ACC112 (cell line): Measurements from ENCODE around the gene SORCS2.

Experiments used
- H2AFZ ChIP-seq: fragments of 200-600 bp; sonication (generic); one replicate; pipeline ENCODE4 v1.6.0; 2017; ENCODE audit warnings: antibody characterized with exemption, low read length; ENCODE audit not compliant: unreplicated experiment
- H3K27ac ChIP-seq: fragments of 200-600 bp; sonication (generic); 2 replicates; pipeline ENCODE4 v1.5.1; 2014; ENCODE audit warnings: low read depth, mild to moderate bottlenecking, antibody characterized with exemption, low read length, moderate library complexity
- H3K27me3 ChIP-seq: fragments of 200-600 bp; sonication (generic); 2 replicates; pipeline ENCODE4 v1.6.1; 2014; ENCODE audit warnings: mild to moderate bottlenecking, antibody characterized with exemption, low read length, moderate library complexity, mixed read lengths; ENCODE audit not compliant: insufficient read depth
- H3K36me3 ChIP-seq: fragments of 200-600 bp; sonication (generic); 2 replicates; pipeline ENCODE4 v1.6.1; 2016; ENCODE audit warnings: mild to moderate bottlenecking, antibody characterized with exemption, low read length, moderate library complexity, mixed read lengths; ENCODE audit not compliant: insufficient read depth
- H3K4me1 ChIP-seq: fragments of 200-600 bp; sonication (generic); one replicate; pipeline ENCODE4 v1.6.1; 2016; ENCODE audit warnings: low read length, mixed read lengths; ENCODE audit not compliant: insufficient read depth, unreplicated experiment, control insufficient read depth
- H3K4me3 ChIP-seq: fragments of 200-600 bp; sonication (generic); 2 replicates; pipeline ENCODE4 v1.5.1; 2014; ENCODE audit warnings: mild to moderate bottlenecking, low read depth, low read length
- H3K79me2 ChIP-seq: fragments of 200-600 bp; sonication (generic); one replicate; pipeline ENCODE4 v1.6.0; 2016; ENCODE audit warnings: low read length; ENCODE audit not compliant: control insufficient read depth, unreplicated experiment, insufficient read depth

SORCS2 gene

DNA sequence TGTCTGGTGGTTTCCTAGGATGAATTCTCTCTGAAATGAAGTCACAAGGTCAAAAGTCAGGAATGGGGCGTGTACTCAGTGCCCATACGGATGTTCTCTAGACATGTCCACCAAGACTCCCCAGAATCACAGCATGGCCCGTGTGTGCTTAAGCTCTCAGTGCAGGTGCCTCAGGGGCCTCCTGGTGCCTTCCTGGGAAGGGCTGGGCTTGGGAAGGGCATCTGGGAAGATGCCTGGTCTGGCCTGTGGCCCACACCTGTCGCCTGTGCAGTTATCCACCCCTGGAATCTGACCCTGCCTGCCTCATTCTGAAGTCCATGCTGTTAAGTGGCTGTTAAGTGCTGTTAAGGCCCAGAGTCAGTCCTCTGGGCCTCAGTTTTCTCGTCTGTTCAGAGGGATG is 31.2 kb downstream of the SORCS2 start:
- no peak overlapping the region for H3K27ac ChIP-seq
- no peak overlapping the region for H2AFZ ChIP-seq
- no peaks in the 10 kb centered on the region for H3K36me3 ChIP-seq
- H3K4me1 ChIP-seq, result peaks cover 5% of the 10 kb centered on the region
- H3K4me3 ChIP-seq, result no peak overlapping the region
- H3K27me3 ChIP-seq, result no peaks in the 10 kb centered on the region
- H3K79me2 ChIP-seq, result no peaks in the 10 kb centered on the region

DNA sequence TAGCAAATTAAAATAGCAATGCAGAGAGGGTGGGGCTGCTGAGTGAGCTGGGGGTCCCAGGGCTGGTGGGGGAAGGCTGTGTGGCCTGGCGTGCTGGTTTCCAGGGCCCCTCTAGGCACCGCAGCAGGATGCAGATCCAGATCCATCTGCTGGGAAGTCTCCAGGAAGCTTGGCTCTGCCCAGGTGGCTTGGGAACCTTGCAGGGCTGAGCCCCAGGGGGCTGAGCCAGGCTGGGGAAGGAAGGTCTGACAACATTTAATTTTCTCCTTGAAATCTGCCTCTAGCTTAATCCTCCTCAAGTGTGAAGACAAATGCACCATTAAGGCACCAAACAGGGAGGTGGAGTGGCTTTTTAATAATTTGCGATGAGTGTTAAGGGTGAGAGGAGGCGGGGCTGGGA is 31.7 kb downstream of the SORCS2 start:
- peaks cover under 1% of the 10 kb centered on the region for H3K4me1 ChIP-seq

DNA sequence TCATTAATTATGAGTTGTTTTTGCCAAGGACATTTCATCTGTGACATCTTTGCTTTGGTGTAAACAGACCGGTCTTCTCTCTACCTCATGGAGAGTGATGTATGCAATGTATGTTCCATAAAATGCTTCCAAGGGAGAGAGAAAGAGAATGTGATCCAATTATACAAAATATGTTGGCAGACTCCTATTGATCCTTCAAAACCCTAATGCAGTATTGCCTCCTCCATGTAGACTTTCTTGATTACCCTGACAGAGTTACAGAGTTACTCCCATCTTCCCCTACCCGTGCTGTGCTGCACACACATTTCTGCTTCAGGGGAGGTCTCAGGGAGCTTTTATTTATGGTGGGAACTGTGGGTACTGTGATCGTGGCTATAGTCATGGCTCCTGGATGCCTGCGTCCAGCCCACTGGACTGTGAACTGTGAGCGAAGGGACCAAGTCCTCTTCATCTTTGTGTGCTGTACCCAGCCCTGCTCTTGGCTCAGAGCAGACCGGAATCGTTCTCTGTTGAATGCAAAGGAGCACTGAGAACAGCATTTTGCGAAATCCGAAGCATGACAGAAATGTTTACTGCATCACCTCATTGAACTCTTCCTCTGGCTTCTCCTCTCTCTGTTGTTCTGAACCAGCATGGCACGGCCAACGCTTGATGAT is 32.7 kb downstream of the SORCS2 start:
- Histone ChIP-seq H2AFZ (no peak overlapping the region), H3K79me2 (no peaks in the 10 kb centered on the region), H3K27me3 (no peaks in the 10 kb centered on the region), H3K27ac (no peak overlapping the region), H3K4me1 (no peaks in the 10 kb centered on the region), H3K4me3 (no peak overlapping the region), H3K36me3 (no peaks in the 10 kb centered on the region)

More for the DNA sequence above, 31.7 kb downstream of the SORCS2 start:
- H3K4me3 ChIP-seq, result no peak overlapping the region
- H3K36me3 ChIP-seq, result no peaks in the 10 kb centered on the region
- no peak overlapping the region for H2AFZ ChIP-seq
- no peak overlapping the region for H3K27ac ChIP-seq
- H3K79me2 ChIP-seq, result no peaks in the 10 kb centered on the region
- no peaks in the 10 kb centered on the region for H3K27me3 ChIP-seq

DNA sequence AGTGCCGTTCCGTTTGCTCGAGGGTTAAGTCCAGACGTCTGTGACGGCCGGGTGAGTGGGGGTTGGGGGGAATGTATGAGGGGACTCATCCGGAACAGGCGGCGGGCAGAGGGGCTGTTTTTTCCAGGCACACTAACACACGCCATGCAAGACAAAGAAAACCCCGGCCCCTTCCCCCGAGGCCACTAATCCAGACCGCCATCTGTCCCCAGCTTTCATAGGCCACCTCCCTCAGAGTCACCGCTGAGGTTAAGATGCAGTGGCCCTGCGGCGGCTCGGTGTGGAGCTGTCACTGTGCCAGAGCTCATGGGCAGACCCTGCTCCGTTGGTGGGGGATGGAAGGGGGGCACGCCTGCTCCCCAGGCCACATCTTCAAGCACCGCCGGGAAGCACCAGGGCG is 34.1 kb downstream of the SORCS2 start:
- H3K79me2 ChIP-seq, result no peaks in the 10 kb centered on the region
- no peak overlapping the region for H3K27ac ChIP-seq
- H3K36me3 ChIP-seq, result no peaks in the 10 kb centered on the region
- H2AFZ ChIP-seq, result no peak overlapping the region
- H3K4me1 ChIP-seq, result no peaks in the 10 kb centered on the region
- no peak overlapping the region for H3K4me3 ChIP-seq
- no peaks in the 10 kb centered on the region for H3K27me3 ChIP-seq

DNA sequence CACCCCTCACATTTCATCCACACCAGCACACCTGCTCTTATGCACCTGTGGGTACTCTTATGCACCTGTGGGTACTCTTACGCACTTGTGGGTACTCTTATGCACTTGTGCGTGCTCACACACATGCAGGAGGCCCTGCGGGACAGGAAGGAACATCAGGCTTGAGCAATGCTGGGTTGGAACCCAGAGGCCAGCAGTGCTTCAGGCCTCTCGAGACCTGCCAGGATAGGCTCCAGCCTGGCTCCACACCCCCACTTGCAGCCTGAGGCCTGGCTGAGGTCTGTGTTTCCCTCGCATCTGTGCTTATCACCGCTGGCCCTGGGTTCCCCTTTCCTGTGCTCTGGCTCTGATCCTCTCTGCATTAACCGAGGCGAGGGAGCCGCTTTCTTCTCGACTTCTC is 34.7 kb downstream of the SORCS2 start:
- no peak overlapping the region for H2AFZ ChIP-seq
- no peaks in the 10 kb centered on the region for H3K27me3 ChIP-seq
- H3K4me3 ChIP-seq, result no peak overlapping the region
- H3K36me3 ChIP-seq, result no peaks in the 10 kb centered on the region
- no peak overlapping the region for H3K27ac ChIP-seq
- H3K4me1 ChIP-seq, result no peaks in the 10 kb centered on the region
- no peaks in the 10 kb centered on the region for H3K79me2 ChIP-seq

DNA sequence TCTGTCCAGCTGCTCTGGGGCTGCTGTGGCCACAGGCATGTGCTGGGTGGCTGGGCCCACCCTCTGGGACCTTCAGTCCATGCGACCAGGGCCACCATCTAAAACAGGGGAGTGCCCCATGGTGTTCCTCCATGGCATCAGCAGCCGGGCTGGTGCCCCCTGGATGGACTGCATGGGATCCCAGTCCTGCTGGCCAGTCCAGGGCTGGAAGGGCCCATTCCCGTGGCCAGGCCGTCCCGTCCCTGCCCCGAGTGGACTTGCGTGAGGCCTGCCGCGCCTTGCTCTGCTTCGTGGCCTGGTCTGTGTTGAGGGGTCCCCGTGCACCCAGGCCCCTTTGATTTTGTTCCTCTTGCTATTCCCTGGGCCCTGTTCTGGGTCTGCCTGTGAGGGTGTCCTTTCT is 36.4 kb downstream of the SORCS2 start:
- H3K36me3 ChIP-seq, result no peaks in the 10 kb centered on the region
- H3K27ac ChIP-seq, result no peak overlapping the region
- no peak overlapping the region for H2AFZ ChIP-seq

DNA sequence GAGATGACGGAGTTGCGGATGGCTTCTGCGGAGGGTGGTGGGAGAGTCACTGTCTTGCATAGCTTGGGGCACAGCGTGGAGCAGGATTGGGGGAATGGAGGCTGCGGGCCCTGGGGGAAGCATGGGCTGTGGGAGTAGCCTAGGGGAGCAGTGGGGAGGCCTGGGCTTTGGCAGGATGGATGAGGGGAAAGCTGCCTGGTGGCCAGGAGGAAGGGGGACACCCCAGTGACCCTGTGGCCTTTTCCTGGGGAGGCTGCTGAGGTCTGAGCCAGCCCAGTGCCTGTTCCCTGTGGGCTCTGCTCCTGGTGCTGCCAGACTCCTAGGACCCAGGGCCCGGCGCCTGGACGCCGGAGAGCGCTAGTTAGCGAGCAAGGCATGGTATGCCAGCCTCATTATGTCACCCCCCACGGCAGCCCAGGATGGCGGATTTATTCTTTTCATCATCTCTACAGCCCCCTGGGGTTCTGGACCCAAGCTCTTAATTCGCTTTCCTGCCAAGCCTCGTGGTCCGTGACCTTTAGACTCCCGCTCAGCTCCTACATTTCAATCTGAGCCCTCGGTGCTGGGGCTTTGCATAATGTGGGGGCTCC is 39.8 kb downstream of the SORCS2 start:
- Histone ChIP-seq H3K27me3 (no peaks in the 10 kb centered on the region), H3K27ac (no peak overlapping the region), H3K4me3 (no peak overlapping the region), H2AFZ (no peak overlapping the region), H3K79me2 (no peaks in the 10 kb centered on the region), H3K4me1 (no peaks in the 10 kb centered on the region), H3K36me3 (no peaks in the 10 kb centered on the region)

More for the DNA sequence above, 36.4 kb downstream of the SORCS2 start:
- Histone ChIP-seq H3K4me1 (no peaks in the 10 kb centered on the region), H3K79me2 (no peaks in the 10 kb centered on the region), H3K4me3 (no peak overlapping the region), H3K27me3 (no peaks in the 10 kb centered on the region)

DNA sequence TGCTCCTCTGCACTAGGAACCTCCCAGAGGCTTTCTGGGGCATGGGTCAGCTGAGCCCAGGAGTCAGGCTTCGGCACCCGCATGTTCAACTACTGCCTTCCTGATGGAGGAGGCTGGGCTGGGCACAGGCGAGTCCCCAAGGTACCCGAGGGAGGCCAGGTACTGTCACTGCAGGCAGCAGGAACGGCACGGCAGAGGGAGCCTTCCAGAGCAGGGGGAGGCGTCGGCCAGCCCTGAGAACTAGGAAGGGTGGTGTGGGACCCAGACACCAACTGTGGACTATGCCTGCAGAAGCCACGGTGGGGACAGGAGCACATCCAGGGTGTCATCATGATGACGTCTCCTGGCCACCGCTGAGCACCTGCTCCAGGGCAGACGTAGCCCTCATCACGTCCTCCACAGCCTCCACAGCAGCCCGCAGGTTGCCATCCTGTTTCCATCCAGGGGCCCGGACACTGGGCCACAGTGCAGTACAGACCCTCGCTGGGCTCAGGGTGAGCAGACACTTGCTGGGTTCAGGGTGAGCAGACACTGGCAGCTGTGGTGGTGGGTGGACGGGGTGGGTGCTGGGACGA is 40.8 kb downstream of the SORCS2 start:
- H3K79me2 ChIP-seq, result no peaks in the 10 kb centered on the region
- H3K4me1 ChIP-seq, result no peaks in the 10 kb centered on the region
- no peak overlapping the region for H3K27ac ChIP-seq
- H3K4me3 ChIP-seq, result no peak overlapping the region
- no peak overlapping the region for H2AFZ ChIP-seq
- H3K36me3 ChIP-seq, result no peaks in the 10 kb centered on the region
- H3K27me3 ChIP-seq, result no peaks in the 10 kb centered on the region

DNA sequence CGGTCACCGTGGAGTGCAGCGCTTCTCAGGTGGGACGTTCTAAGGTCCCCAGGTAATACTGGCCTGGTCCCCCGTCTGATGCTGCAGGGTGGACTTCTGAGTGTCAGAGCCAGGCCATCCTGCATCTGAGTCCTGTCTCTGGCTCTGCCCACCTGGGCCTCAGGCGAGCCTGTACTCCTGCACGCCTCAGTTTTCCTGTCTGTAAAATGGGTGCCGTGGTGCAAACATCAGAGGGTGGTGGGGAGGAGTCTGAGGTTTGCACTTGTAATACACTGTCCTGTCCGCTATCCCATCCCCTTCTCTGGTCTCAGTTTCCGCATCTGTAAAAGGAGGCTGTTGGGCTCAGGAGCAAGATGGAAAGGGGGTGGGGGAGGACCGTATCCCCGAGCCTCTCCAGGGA is 41.3 kb downstream of the SORCS2 start:
- Histone ChIP-seq H3K4me1 (no peaks in the 10 kb centered on the region), H3K4me3 (no peak overlapping the region), H3K27ac (no peak overlapping the region), H3K36me3 (no peaks in the 10 kb centered on the region), H3K27me3 (no peaks in the 10 kb centered on the region), H2AFZ (no peak overlapping the region), H3K79me2 (no peaks in the 10 kb centered on the region)

DNA sequence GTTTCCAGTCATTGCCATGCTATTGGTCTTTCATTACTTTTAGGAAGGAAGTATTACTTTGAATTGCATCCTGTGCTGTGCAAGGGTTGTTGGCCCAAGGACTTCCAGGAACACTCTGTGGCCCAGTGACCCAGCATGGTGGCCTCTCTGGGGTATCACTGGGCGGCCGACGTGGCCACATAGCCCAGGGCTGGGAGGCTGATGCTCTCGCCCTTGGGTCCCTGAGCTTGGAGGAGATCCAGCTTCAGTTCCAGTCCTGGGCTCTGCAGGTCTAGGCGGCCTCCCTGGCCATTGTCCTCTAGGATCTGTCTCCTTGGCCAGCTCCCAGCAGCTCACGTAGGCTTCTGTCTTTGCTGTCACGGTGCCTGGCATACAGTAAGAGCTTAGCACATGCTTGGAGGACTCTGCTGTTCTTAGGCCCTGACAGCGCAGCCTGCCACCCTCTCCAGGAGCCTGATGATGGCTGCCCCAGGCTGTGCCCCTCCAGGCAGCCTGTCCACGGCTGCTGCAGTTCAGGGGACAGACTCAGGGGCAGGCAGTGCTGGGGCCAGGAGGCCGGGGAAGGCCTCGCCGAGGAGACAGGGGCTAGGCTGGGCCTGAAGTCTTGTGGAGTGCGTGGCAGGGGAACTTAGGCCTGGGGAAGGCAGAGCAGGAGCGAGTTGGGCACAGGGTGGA is 42.2 kb downstream of the SORCS2 start:
- H3K36me3 ChIP-seq, result no peaks in the 10 kb centered on the region
- H3K27me3 ChIP-seq, result no peaks in the 10 kb centered on the region
- H3K79me2 ChIP-seq, result no peaks in the 10 kb centered on the region
- H3K4me3 ChIP-seq, result no peak overlapping the region
- no peaks in the 10 kb centered on the region for H3K4me1 ChIP-seq
- H3K27ac ChIP-seq, result no peak overlapping the region
- H2AFZ ChIP-seq, result no peak overlapping the region

DNA sequence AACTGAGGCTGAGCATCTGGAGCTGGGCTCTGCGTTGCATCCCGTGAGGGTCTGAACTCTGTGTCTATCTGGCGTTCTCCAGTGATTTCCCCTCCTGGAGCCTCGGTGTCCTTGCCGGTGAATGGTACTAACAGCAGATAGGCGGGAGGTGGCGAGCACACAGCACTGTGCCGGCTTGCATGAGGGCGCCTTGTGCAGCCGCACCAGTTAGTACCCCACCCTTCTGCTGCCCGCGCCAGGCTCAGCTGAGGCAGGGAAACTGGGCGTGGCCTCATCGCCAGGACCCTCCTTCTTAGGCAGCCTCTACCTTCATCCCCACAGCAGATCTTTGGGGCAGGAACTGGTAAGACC is 42.7 kb downstream of the SORCS2 start:
- no peaks in the 10 kb centered on the region for H3K79me2 ChIP-seq
- H3K27ac ChIP-seq, result no peak overlapping the region
- H2AFZ ChIP-seq, result no peak overlapping the region
- no peaks in the 10 kb centered on the region for H3K36me3 ChIP-seq
- no peaks in the 10 kb centered on the region for H3K27me3 ChIP-seq
- no peak overlapping the region for H3K4me3 ChIP-seq
- H3K4me1 ChIP-seq, result no peaks in the 10 kb centered on the region
